ENCODE data around the gene SLC16A3.

SLC16A3 gene

DNA sequence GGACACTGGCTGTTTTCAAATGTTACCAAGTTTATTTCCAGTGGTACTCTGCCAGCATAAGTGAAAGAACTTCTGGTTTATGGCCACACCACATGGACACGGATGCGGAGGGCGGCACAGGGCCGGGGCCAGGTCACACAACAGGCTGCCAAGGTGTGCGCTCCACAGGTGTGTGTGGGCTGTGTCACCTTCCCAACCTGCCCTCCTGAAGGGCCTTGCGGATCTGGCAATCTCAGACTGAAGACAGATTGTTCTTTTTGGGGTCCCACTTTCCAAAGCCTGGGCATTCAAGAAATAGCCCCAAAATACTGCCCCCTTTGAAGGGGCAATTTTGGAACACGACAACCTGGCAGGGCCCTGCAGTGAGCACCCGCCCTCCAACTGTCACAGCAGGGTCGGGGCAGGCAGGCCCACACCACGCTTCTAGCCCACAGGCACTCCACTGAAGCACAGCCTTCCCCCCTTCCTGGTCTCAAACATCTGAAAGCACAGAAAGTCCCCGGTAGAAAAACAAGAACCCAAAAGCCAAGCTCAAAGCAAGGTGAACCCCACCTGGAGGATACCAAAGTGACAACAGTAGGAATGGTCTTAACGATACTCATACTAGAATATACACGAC is 41.1 kb downstream of the SLC16A3 start:
- DNase-seq, result no peak

DNA sequence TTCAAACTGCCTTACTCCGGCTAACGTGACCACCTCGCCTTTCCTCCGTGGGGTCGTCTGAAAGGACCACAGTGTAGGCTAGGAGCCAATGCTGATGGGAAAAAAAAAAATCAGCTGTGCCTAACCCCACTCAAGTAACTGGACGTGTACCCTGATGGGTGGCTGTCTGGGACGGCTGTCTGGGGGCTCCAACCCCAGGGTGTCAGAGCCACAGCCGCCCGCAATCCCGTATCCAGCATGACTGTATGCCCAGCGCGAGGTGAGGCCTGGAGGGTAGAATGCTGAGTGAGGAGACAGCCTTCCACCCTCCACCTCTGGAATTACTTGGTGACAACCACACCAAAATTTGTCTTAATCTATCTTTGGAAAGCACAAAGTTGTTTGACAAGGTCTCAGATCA is 41.8 kb downstream of the SLC16A3 start:
- DNase-seq, result no peak

DNA sequence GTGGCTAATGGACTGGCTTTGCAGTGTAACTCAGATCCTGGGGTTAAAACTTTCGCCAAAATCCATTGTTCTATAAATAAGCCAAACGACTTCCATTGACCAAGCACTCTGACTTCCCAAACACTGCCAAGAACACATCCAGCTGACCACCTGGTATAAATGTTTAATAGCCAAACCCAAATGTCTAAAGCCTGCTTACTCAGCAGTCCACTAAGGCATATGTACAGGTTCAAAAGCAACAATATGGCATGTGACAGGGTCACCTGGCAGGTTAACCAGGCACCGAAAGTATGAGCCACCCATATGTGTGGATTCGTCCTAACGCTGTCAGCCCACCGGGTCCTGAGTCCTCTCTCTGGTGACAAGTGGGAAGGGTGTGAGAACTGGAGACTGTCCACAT is 42.6 kb downstream of the SLC16A3 start:
- no peak for DNase-seq

DNA sequence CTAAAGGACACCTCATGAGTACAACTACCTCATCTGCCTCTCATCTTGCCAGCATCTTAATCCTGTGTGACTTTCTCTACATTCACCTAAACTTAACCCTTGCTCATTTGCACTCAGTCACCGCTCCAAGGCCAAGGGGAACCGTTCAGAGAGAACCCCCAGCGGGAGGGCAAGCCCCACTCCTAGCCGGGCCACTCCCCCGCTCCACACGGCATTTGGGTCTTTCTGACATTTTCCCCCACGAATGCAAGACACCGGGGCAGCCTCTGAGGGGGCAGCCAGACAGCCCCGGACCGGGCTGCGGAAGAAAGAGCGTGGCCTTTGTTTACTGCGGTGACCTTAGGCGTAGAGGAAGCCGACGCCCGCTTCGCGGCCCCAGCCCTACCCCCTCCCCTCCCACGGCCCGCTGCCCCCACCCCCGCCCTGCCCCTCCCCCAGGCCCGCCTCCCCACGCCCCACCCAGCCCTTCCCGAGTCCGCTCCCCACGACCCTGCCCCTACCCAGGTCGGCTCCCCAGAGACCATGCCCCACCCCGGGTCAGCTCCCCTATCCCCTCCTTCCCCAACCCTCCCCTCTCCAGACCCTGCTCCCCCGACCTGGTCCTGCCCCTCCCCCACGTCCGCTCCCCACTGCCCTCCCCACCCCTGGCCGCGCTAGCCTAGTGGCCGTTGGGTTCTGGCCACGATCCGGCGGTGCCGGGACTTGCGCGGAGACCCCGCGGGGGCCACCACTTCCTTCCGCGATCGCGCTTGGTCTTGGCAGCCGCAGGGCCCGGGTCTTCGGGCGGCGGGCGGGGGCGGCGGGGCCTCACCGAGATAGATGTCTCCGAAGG is 43.9 kb downstream of the SLC16A3 start:
- DNase-seq, result peak; percentile 40

DNA sequence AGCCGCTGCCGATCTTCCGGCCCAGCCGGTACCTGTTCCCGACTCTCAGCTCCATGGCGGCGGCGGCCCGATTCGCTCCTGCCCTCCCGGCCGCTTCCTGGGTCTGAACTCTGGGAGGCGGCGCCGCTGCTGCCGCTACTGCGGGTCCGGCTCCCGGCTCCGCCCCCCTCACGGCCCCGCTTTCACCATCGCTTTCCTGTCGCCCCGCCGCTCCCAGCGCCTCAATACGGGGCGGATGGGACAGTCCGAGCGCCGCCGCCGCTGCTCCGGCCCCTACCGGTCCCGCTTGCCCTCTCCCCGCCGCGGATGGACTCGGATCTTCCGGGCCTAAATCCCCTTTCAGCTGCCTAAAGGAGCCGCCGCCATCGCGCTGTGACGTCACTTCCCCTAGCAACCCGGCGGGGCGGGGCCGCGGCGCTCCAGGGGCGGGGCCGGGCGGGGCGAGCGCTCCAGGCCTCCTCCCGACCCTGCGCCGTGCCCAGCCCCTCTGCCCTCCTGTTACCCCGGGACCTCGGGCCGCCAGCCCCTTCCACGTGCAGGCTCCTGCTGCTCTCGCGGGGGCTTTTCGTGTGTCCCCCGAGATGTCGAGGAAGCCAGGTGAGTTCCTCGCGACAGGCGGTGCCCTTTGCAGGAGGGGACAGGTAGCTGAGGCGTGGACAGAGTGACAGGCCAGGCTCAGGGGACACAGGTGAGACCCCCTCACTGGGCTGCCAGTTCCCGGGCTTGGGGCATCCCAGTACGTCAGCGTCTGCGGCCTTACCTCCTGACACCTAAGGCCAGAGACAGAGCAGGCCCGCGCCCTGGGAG is 44.7 kb downstream of the SLC16A3 start, which contains the start of gene CSNK1D:
CSNK1D (minus strand) TSS at position 374 of the 807 bp plus-strand sequence; CDS start at position 55, 319 bp downstream.
- peak; percentile 94 for DNase-seq

DNA sequence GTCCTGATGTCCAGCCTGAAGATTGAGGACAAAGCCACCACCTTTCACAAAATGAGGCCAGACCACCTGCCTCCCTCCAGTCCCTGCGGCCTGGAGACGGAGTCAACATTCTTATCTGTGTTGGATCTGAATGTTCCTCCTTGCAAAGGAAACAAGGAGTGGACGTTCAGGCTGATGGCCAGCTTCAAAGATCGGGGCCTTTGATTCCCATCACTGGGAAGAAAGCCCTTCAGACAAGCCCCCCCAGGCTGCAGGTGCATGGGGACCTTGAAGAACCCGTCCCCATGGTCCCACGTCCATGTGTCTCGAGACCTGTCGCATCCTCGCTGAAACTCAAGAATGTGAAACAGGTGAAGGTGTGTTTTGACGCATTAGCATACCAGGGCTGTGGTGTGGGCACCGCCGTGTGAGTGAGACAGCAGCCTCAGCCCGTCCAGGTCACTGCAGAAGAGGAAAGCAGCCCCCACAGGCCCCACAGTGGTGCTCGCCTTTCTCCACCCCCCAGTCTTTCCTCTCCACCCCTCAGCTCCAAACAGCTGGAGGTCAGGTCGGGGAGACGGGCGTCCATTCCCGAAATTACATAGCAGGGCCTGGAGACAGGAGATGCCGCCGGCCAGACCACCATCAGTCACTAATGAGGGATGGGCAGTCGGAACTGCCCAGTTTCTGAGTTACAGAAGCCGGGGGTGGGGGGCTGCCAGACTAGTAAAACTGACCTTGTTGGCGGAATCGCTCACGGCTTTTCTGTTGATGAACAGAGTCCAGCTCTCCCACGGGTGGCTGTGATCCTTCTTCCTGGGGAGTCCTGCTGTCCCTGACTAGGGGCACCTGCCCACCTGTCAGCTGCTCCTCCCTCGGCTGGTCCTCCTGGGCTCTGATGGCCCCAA is 45.5 kb downstream of the SLC16A3 start:
- no peak for DNase-seq

DNA sequence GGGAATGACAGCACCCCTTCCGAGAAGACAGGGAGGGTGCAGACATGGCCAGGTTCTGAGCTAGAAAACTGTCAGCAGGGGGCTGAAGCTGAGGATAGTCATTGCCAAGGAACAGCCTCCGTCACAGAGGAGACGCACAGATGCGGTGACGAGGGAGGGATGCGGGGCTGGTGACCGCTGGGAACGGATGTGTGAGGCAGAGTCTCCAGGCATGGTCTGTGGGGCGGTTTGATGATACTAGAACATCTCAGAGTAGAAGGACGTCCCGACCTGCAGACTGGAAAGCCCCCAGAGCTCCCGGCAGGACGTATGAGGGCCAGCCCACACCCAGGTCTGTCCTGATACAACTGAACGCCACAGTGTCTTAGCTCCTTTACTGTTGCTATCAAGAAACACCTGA is 46.5 kb downstream of the SLC16A3 start:
- no peak for DNase-seq

DNA sequence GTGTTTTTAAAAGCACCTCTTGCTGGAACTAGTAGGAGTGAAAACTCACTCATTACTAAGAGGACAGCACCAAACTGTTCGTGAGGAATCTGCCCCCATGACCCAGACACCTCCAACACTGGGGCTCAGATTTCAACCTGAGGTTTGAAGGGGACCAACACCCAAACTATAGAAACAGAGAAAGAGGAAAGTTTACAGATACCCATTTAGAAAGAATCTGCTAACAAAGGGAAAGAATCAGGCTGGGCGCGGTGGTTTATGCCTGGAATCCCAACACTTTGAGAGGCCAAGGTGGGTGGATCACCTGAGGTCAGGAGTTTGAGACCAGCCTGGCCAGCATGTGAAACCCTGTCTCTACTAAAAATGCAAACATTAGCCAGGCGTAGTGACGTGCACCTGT is 48.1 kb downstream of the SLC16A3 start:
- no peak for DNase-seq

DNA sequence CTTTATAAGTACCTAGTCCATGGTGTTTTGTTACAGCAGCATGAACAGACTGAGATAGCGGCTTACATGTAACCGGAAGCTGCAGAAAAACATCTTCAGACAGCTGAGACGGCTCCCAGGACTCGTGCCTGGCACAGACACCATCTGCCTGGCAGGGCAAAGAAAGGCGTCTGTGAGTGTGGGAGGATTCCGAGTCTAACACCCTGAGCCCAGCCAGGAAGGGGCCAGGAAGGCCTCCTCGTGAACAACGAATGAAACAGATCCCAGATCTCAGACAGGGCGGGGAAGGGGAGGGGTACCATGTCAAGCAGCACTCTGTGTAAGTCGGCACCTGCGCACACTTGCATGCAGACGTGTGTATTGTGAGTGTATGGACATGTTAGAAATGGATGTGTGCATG is 49.0 kb downstream of the SLC16A3 start:
- DNase-seq, result no peak

DNA sequence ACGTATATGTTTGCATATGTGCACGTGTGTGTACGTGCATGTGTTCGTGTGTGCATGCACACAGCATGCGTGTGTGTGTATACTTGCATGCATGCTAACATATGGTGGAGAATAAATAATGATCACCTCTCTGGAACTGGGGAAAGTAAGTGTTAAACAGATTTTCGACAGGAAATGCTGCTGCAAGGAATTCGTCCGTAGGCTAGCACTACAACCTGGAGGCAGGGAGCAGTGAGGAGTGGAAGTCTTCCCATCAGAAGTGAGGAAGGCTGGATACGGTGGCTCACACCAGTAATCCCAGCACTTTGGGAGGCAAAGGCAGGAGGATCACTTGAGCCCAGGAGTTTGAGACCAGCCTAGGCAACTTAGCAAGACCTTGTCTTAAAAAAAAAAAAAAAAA is 49.5 kb downstream of the SLC16A3 start:
- DNase-seq, result no peak

DNA sequence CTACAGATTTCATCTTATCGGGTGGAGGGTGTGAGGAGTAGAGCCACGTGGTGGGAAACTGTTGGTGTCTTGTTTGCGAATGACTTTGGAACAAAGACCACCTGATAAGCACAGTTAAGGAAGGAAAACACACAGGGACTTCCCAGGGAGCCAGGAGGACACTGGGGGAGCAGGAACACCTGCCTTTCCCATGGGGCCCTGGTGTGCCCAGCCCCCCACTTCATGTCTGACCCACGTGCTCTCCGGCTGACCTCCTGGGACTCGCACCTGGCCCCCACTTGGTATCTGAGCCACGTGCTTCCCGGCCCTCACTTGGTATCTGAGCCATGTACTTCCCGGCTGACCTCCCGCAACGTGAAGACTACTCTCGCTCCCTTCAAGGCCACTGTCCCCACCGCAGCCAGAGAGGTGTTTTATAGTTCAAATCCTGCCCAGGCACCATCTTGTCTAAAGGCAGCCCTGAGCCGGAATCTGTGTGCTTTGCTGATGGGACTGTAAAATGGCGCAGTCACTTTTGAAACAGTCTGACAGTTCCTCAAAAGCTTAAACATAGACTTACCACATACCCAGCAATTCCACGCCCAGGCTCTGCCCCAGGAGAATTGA is 50.0 kb downstream of the SLC16A3 start:
- no peak for DNase-seq

DNA sequence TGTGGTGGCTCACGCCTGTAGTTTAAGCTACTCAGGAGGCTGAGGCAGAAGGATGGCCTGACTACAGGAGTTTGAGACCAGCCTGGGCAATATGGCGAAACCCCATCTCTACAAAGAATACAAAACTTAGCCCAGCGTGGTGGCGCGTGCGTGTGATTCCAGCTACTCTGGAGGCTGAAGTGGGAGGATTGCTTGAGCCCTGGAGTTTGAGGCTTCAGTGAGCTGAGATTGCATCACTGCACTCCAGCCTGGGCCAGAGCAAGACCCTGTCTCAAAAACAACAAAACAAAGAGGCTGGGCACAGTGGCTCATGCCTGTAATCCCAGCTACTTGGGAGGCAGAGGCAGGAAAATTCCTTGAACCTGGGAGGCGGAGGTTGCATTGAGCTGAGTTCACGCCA is 51.7 kb downstream of the SLC16A3 start:
- no peak for DNase-seq

DNA sequence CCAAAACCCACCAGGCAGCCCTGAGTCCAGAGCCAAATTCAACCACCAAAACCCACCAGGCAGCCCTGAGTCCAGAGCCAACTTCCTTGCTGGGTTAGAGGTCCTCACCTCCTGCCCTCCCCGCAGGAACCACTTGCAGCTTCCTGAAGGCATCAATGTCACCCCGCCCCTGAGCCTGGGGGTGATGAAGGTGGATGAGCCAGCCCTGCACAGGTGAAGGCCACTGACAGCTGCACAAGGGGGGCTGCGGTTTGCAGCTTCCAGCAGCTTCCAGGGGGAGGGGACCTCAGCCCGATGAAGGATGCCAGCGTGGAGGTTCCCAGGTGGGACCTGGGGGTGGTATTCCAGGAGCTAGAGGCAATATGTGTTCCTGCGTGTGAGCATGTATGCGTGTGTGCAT is 52.2 kb downstream of the SLC16A3 start:
- DNase-seq, result no peak

DNA sequence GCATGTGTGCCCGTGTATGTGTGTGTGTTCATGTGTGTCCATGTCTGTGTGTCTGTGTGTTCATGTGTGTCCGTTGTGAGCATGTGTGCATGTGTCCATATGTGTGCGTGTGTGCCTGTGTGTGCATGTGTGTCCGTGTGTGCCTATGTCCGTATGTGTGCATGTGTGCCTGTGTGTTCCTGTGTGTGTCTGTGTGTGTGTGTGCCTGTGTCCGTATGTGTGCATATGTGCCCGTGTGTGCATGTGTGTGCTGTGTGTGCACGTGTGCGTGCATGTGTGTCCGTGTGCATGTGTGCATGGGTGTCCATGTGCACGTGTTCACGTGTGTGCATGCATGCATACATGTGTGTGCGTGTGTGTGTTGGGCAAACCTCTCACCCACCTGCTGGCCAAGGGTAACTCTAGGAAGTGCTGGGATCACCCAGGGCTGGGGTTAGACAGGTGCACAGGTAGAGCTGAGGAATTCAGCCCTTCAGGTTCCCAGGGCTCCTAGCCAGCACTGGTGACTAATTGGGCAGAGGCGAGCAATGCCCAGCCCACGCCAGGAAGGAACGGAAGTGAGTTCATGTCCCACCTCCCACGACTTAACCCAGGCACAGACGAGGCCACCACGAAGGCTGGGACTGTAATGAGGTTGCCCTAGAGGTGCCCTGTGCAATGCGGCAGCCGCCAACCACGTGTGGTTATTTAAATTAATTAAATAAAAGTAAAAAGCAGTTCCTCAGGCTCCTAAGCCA is 52.8 kb downstream of the SLC16A3 start:
- peak; percentile 40 for DNase-seq

DNA sequence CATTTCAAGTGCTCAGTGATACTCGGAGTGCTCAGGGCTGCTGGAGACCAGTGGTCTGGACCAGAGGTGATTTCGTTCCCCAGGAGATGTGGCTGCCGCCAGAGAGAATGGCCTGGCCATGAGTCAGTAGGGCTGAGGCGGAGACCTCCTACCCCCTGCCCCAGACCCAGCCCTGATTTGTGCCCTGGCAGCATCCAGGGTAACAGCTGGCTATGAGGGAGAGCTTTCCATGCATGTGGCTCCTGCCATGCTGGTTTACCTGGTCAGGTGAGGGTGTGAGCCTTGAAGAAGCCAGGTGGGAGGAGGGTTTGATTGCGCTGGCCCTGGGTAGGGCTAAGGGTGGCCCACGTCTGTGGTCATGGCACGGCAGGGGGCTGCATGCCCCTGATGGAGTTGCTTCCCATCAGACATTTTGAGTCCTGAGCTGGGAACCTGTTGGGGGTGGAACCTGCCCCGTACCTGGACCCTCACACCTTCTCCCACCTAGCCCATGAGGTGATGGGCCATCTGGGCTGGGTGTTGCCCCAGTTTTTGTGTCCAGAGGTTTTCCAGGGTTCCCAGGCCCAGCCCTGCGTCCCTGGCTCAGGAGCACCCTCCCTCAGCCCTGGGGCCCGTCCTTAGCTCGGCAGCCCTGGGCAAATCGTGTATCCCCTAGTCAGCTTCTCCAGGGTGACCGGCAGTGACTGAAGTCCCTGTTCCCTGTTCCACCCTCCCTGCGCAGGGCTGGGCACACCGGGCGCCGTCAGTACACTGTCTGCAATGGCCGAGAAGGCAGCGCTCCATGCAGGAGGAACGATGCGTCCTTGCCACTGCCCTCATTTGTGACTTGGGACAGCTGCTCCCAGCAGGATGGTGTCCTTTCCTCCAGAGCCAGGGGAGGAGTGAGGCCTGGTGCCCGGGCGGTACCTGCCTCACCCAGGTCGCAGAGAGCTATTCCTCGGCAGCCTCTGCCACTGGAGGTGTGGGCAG is 53.7 kb downstream of the SLC16A3 start:
- DNase-seq, result no peak

DNA sequence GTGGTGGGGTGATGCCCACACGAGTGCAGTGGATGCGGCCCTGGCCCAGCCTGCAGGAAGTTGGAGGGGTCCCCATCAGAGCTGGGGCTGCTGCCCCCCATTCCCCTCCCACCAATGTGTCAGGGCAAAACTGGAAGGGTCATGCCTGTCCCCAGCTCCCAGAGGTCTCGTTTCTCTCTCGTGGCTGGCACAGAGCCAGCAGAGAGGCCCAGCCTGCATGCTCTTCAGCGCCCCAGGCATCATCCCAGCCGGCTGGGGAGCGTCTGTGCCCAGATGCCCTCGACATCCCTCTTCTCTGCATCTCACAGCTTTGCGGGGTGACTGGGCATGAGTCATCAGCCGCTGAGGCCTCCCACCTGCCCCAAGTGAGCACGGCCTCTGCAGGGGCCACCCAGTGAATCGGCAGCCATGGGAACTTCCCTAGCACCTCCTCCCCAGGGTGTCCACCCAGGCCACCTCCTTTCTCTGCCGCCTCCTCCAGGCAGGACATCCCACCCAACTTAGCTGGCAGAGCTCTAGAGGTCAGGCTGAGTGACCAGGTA is 54.4 kb downstream of the SLC16A3 start:
- DNase-seq, result peak; percentile 37

DNA sequence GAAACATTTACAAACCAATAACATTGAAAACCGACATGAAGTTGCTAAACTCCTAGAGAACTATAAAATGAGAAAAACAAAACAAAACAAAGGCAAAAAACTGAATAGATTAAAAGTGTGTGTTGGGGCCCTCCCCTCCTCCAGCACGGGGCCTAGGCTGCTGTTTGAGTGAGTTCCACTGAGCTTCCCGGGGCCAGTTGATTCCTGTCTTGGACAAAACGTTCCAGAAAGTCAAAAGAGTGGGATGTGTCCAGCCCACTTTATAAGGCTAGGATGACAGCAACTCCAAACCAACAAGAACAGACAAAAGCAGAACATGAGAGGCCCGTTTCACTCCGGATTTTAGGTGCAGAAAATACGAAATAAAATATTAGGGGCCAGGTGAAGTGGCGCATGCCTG is 56.3 kb downstream of the SLC16A3 start:
- no peak for DNase-seq

DNA sequence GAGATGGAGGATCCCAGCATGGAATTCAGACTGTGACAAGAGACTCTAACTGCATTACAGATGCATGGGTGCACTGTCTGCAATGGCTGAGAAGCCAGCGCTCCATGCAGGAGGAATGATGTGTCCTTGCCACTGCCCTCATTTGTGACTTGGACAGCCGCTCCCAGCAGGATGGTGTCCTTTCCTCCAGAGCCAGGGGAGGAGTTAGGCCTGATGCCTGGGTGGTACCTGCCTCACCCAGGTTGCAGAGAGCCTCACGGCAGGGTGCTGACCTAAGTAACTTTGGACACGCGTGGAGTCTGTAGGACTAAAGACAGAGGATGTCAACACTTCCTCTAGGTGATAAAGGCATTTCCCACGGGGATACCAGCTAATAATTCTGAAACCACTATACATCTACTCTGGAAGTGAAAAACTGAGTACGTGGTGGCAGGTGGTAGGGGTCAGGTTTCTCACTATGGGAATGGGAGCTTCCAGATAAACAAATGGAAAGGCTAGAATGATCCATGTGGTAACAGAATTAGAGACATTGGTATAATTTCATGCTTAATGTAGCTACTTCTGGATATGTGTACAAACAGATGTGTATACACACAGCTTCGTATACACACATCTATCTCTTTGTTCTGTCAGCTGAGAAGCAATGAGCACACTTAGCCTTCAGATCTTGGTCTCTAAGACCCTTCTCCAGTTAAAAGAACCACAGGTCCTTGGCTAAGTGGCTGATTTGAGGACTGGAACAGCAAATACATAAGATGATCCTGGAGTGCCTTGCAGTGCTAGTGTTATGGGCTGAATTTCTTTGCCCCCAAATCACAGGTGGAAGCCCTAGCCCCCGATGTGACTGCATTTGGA is 58.4 kb downstream of the SLC16A3 start:
- DNase-seq, result no peak

All from activated CD4-positive, alpha-beta T cell treated with anti-CD3 and anti-CD28 coated beads, Interleukin-2, Interleukin-6, amounts not matched to agents 100 ng/mL and 50 ng/mL, durations not matched to agents 16 hours and 8 hours (primary cell).